Measurements from ENCODE around the gene MAGEB5. TPM values are rescaled to one million over a fixed set of nuclear protein-coding genes. Genes with fewer than 3 reads are reported as not detected.

MAGEB5 gene
- total and polyA plus RNA-seq, 9 of the 15 experiments (the other 6 are each of a cell fraction or from before 2014, with no cell fraction given), result not detected

- H3K9me3 ChIP-seq (replicated peaks; ENCODE audit: control insufficient read depth, insufficient read depth, low read depth, low read length), result 0 out of 2 replicates have a peak, but pooled peaks cover 2% of the 10 kb centered on the region
- H3K9me1 ChIP-seq (ENCODE audit: control insufficient read depth, insufficient read depth, low read length), result no peaks in the 10 kb centered on the region
- no peak for FAIRE-seq
- no peak overlapping the region for H3K9ac ChIP-seq (ENCODE audit: insufficient read depth in 1 of 2, low read depth in 2 of 2, low read length in 2 of 2)
- no peaks in the 10 kb centered on the region for H3K36me3 ChIP-seq (ENCODE audit: control insufficient read depth, insufficient read depth, low read length)
- no peak overlapping the region for H3K27ac ChIP-seq (ENCODE audit: extremely low read depth, low read depth, low read length)
- DNase-seq (ENCODE audit: extremely low read depth in 1 of 4, low spot score in 3 of 4), result no peak
- H3K4me3 ChIP-seq, result no peak overlapping the region
- no TSS peak for BruUV-seq (replicated peaks)
- intact Hi-C loops (cut with micrococcal nuclease), result no loop called here
- 0% methylated on average over 5 of the region's 5 CpGs for WGBS (ENCODE audit: insufficient coverage, low coverage, missing lambda C conversion rate)
- H4K20me1 ChIP-seq (replicated peaks; ENCODE audit: control insufficient read depth, insufficient read depth, low read length), result no peaks in the 10 kb centered on the region
- ChIA-PET POLR2A (no interaction called here), CTCF (ENCODE audit: low intra/inter-chr PET ratio) (no interaction called here)
- no peak overlapping the region for H2AFZ ChIP-seq (ENCODE audit: low read depth, low read length)
- H3K27me3 ChIP-seq (ENCODE audit: control insufficient read depth in 2 of 2, insufficient read depth in 2 of 2, low read length in 2 of 2), result no peaks in the 10 kb centered on the region
- no peak overlapping the region for H3K4me2 ChIP-seq (ENCODE audit: insufficient read depth, low read length)
- in situ Hi-C loops (cut with MboI), result no loop called here
- no peak for ATAC-seq
- H3K79me2 ChIP-seq (ENCODE audit: control insufficient read depth, insufficient read depth, low read length), result no peaks in the 10 kb centered on the region
- TF ChIP-seq SLC30A9 (CRISPR knock-in tag; IDR thresholded peaks at IDR 0.05) (no peak), NFATC3 (IDR thresholded peaks at IDR 0.05) (no peak), SOX6 (IDR thresholded peaks at IDR 0.05) (no peak), ELK1 (CRISPR knock-in tag; IDR thresholded peaks at IDR 0.05) (no peak), CUX1 (CRISPR knock-in tag; IDR thresholded peaks at IDR 0.05) (no peak), ZNF140 (CRISPR knock-in tag; IDR thresholded peaks at IDR 0.05) (no peak), CTCF (IDR thresholded peaks at IDR 0.05 in 2 of 3, conservative IDR thresholded peaks at IDR 0.05 in 1 of 3; ENCODE audit: insufficient read depth in 2 of 3, low read depth in 1 of 3, low read length in 3 of 3) (no peak), ZNF384 (IDR thresholded peaks at IDR 0.05; ENCODE audit: low read depth, low read length) (no peak), ZNF77 (CRISPR knock-in tag; IDR thresholded peaks at IDR 0.05) (no peak), ZBTB7A (IDR thresholded peaks at IDR 0.05; ENCODE audit: borderline replicate concordance, control insufficient read depth, low read depth, low read length) (no peak), ELF1 (tag; IDR thresholded peaks at IDR 0.05) (no peak), SMARCB1 (IDR thresholded peaks at IDR 0.05; ENCODE audit: insufficient read length, low read depth) (no peak), HDGF (IDR thresholded peaks at IDR 0.05) (no peak), ZSCAN32 (CRISPR knock-in tag; IDR thresholded peaks at IDR 0.05) (no peak)
- H3K4me1 ChIP-seq (replicated peaks in 1 of 2; ENCODE audit: control insufficient read depth in 2 of 2, insufficient read depth in 2 of 2, low read length in 2 of 2), result no peaks in the 10 kb centered on the region
Measured at GRCh38 chrX:26262121-26262523, 46.2 kb downstream of the MAGEB5 start.

Data from K562 (cell line).